CD4-positive, alpha-beta T cell (primary cell): ENCODE data around the gene ZNF280D. TPM values are rescaled to one million over a fixed set of nuclear protein-coding genes. Genes with fewer than 3 reads are reported as not detected.

Experiments
- ATAC-seq: fragments of 200-7000 bp; cut with Tn5 transposase; one replicate; pipeline ENCODE4 v1.10.0; 2022; ENCODE audit warnings: mild to moderate bottlenecking; ENCODE audit not compliant: poor library complexity
- CTCF ChIA-PET: fragments of 350-600 bp; sonication (Branson Sonifier 250); formaldehyde crosslinking; loops from one replicate; lab custom pipeline; 2021; ENCODE audit warnings: antibody characterized with exemption, inconsistent platforms; lab: Charles Lee
- POLR2A ChIA-PET: fragments of 350-600 bp; sonication (Branson Sonifier 250); formaldehyde crosslinking; loops from one replicate; lab custom pipeline; 2021; ENCODE audit warnings: antibody characterized with exemption, inconsistent platforms; lab: Charles Lee
- DNase-seq, 14 experiments: peaks; one replicate each; pipeline ENCODE4 v3.0.0-alpha.2; 2013 to 2020; ENCODE audit warnings: mixed read lengths in 2 of 14
- H3K27ac ChIP-seq, 2 donors: one replicate each; pipeline versions ENCODE4 v1.5.1 to v1.7.0; 2013; ENCODE audit warnings: low read length in 2 of 2, low read depth in 1 of 2, mild to moderate bottlenecking in 1 of 2
- H3K27me3 ChIP-seq, 2 experiments: 1 replicate in 1 of 2; 2 replicates in 1 of 2; pipeline versions ENCODE4 v1.6.1 to v1.7.0; 2013; ENCODE audit warnings: low read length in 2 of 2, control low read depth in 1 of 2, mild to moderate bottlenecking in 1 of 2, moderate library complexity in 1 of 2; ENCODE audit not compliant: insufficient read depth in 2 of 2, control insufficient read depth in 1 of 2
- H3K36me3 ChIP-seq: one replicate; pipeline ENCODE4 v1.6.1; 2013; ENCODE audit warnings: low read length, control low read depth; ENCODE audit not compliant: insufficient read depth
- H3K4me1 ChIP-seq: one replicate; pipeline ENCODE4 v1.6.1; 2013; ENCODE audit warnings: low read length, control low read depth; ENCODE audit not compliant: insufficient read depth
- H3K4me3 ChIP-seq: one replicate; pipeline ENCODE4 v1.5.1; 2013; ENCODE audit warnings: mild to moderate bottlenecking, low read length, moderate library complexity
- H3K9me3 ChIP-seq, 2 experiments: 1 replicate in 1 of 2; 2 replicates in 1 of 2; pipeline versions ENCODE4 v1.6.1 to v1.7.0; 2013; ENCODE audit warnings: low read length in 2 of 2, mild to moderate bottlenecking in 2 of 2, control low read depth in 1 of 2, moderate library complexity in 1 of 2; ENCODE audit not compliant: control insufficient read depth in 1 of 2, insufficient read depth in 1 of 2
- H3K27ac Mint-ChIP-seq: one replicate; pipeline ENCODE4 v1.8.0; 2020; ENCODE audit warnings: mixed read lengths
- H3K27me3 Mint-ChIP-seq: one replicate; pipeline ENCODE4 v1.8.0; 2021; ENCODE audit warnings: mixed read lengths
- H3K36me3 Mint-ChIP-seq: one replicate; pipeline ENCODE4 v1.8.0; 2021; ENCODE audit warnings: low read depth, mixed read lengths
- H3K4me1 Mint-ChIP-seq: one replicate; pipeline ENCODE4 v1.8.0; 2021; ENCODE audit warnings: low read depth, mixed read lengths
- H3K4me3 Mint-ChIP-seq: one replicate; pipeline ENCODE4 v1.8.0; 2020; ENCODE audit warnings: mild to moderate bottlenecking, mixed read lengths
- H3K9me3 Mint-ChIP-seq: one replicate; pipeline ENCODE4 v1.8.0; 2020; ENCODE audit warnings: mixed read lengths
- CTCF ChIP-seq: fragments of 200-600 bp; IDR thresholded peaks from one replicate; pipeline ENCODE4 v1.8.0; 2022; ENCODE audit warnings: antibody characterized with exemption, mild to moderate bottlenecking
- intact Hi-C, 2 experiments: fragments of 100-400 bp; cut with DNase I in 1 of 2; cut with micrococcal nuclease in 1 of 2; formaldehyde crosslinking; loops; one replicate each; pipeline versions ENCODE4 v1.15.1 to v1.9.0; 2023 to 2025; cut with DNase I, micrococcal nuclease
- total RNA-seq, 174 experiments: library from RNA in 2 of 174; stranded (reverse) in 2 of 174; gene quantifications; one replicate each; pipeline ENCODE4 v1.2.3 and lab custom pipeline; 2021 to 2026

Gene ZNF280D
- total RNA-seq, 2 experiments from 2014 or later = 27.2 to 30.3 TPM

GRCh38 chr15:56598991-56599390 lies 134.3 kb downstream of the ZNF280D start:
- no peaks in the 10 kb centered on the region for H3K27me3 ChIP-seq
- no peak overlapping the region for H3K27ac ChIP-seq
- Mint-ChIP-seq H3K36me3 (no peaks in the 10 kb centered on the region), H3K4me3 (no peak overlapping the region), H3K4me1 (no peaks in the 10 kb centered on the region), H3K27ac (no peak overlapping the region), H3K9me3 (peaks cover 10% of the 10 kb centered on the region), H3K27me3 (no peaks in the 10 kb centered on the region)
- ChIA-PET CTCF (no interaction called here), POLR2A (no interaction called here)
- no peaks in the 10 kb centered on the region for H3K4me1 ChIP-seq
- no peak for TF ChIP-seq CTCF
- no peak for ATAC-seq
- no peak overlapping the region for H3K4me3 ChIP-seq
- DNase-seq = no peak
- intact Hi-C loops = no loop called here
- H3K9me3 ChIP-seq = peaks cover 0 to 11% of the 10 kb centered on the region in 2 experiments
- no peaks in the 10 kb centered on the region for H3K36me3 ChIP-seq

- POLR2A ChIA-PET = no interaction called here
Measured at GRCh38 chr15:56587686-56588085, 145.6 kb downstream of the ZNF280D start.

GRCh38 chr15:56586206-56586605 lies 147.1 kb downstream of the ZNF280D start:
- intact Hi-C loops = no loop called here
- CTCF ChIA-PET = no interaction called here
- no peak for TF ChIP-seq CTCF
- H3K27me3 ChIP-seq = no peaks in the 10 kb centered on the region
- H3K4me1 ChIP-seq = no peaks in the 10 kb centered on the region
- H3K9me3 Mint-ChIP-seq = peaks cover 6% of the 10 kb centered on the region
- H3K4me1 Mint-ChIP-seq = no peaks in the 10 kb centered on the region
- DNase-seq (no peak), ATAC-seq (no peak)
- H3K9me3 ChIP-seq = peaks cover 12 to 24% of the 10 kb centered on the region in 2 experiments
- H3K4me3 Mint-ChIP-seq = no peak overlapping the region
- no peak overlapping the region for H3K4me3 ChIP-seq
- no peaks in the 10 kb centered on the region for H3K27me3 Mint-ChIP-seq
- POLR2A ChIA-PET = no interaction called here
- H3K27ac Mint-ChIP-seq = no peak overlapping the region
- H3K36me3 Mint-ChIP-seq = peaks cover 11% of the 10 kb centered on the region
- H3K36me3 ChIP-seq = no peaks in the 10 kb centered on the region
- H3K27ac ChIP-seq = no peak overlapping the region

More at GRCh38 chr15:56587686-56588085, 145.6 kb downstream of the ZNF280D start:
- no peak for TF ChIP-seq CTCF
- H3K4me3 ChIP-seq = no peak overlapping the region
- H3K36me3 Mint-ChIP-seq = peaks cover 11% of the 10 kb centered on the region
- no peaks in the 10 kb centered on the region for H3K36me3 ChIP-seq
- DNase-seq (no peak), ATAC-seq (no peak)
- H3K4me3 Mint-ChIP-seq = no peak overlapping the region
- H3K27ac ChIP-seq = no peak overlapping the region
- intact Hi-C loops = no loop called here
- H3K9me3 Mint-ChIP-seq = peaks cover 6% of the 10 kb centered on the region
- H3K27ac Mint-ChIP-seq = no peak overlapping the region
- no peaks in the 10 kb centered on the region for H3K4me1 Mint-ChIP-seq
- H3K9me3 ChIP-seq = peaks cover 12 to 24% of the 10 kb centered on the region in 2 experiments
- no peaks in the 10 kb centered on the region for H3K27me3 Mint-ChIP-seq
- H3K4me1 ChIP-seq = no peaks in the 10 kb centered on the region
- CTCF ChIA-PET = no interaction called here
- H3K27me3 ChIP-seq = no peaks in the 10 kb centered on the region
